K562 (cell line): ENCODE results near the gene HNRNPCL4. TPM values are rescaled to one million over a fixed set of nuclear protein-coding genes. Genes with fewer than 3 reads are reported as not detected.

ENCODE experiments used
- polyA plus RNA-seq, 8 experiments: library from polyadenylated mRNA; depleted of rRNA in 4 of 8; stranded (reverse) in 5 of 8; unstranded in 3 of 8; fragments of >200 nt; fragmentation: Nextera tagmentation in 2 of 8; fragmentation: Illumina TruSeq in 1 of 8; extraction: Ambion mirVana in 2 of 8; extraction: Trizol in 1 of 8; gene quantifications; 2 replicates each; pipeline versions ENCODE4 v1.2.1 to v1.2.3, GENCODE V29; 2011 to 2014; ENCODE audit warnings: inconsistent platforms in 1 of 8, missing spikeins in 1 of 8
- total RNA-seq, 7 experiments: library from RNA; depleted of rRNA in 6 of 7; stranded (reverse); fragments of >200 nt in 6 of 7; fragmentation: Illumina TruSeq in 2 of 7; extraction: Trizol in 2 of 7; gene quantifications; 2 replicates each; pipeline versions ENCODE4 v1.2.1 to v1.2.3, GENCODE V29; 2011 to 2021; ENCODE audit warnings: low replicate concordance in 1 of 7

Gene HNRNPCL4
- total and polyA plus RNA-seq, 9 of the 15 experiments (the other 6 are each of a cell fraction or from before 2014, with no cell fraction given): not detected

Other genes with a start within 250 kb of the HNRNPCL4 start
Only the 7 nearest of the 18 such genes appear.
- gene PRAMEF25, start 94.9 kb downstream of the HNRNPCL4 start, total RNA-seq (2014; rRNA removed): not detected in 2 replicates
- not detected in 2 replicates for gene PRAMEF25, start 94.9 kb downstream of the HNRNPCL4 start, total RNA-seq (2014; rRNA removed; fragmentation: Illumina TruSeq; extraction: Trizol)
- gene PRAMEF25, start 94.9 kb downstream of the HNRNPCL4 start, total RNA-seq (2015; rRNA removed; fragmentation: Illumina TruSeq; extraction: Trizol): not detected in 2 replicates
- gene PRAMEF25, start 94.9 kb downstream of the HNRNPCL4 start, total RNA-seq (2021): not detected in 2 replicates
- not detected in 2 replicates for gene PRAMEF25, start 94.9 kb downstream of the HNRNPCL4 start, polyA plus RNA-seq (2011; rRNA removed)
- not detected in 2 replicates for gene PRAMEF25, start 94.9 kb downstream of the HNRNPCL4 start, polyA plus RNA-seq (2014; fragmentation: Illumina TruSeq; extraction: Trizol)
- not detected for gene PRAMEF25, start 94.9 kb downstream of the HNRNPCL4 start, polyA plus RNA-seq (2014; fragmentation: Nextera tagmentation; extraction: Ambion mirVana)
- not detected in 2 replicates for gene PRAMEF25, start 94.9 kb downstream of the HNRNPCL4 start, polyA plus RNA-seq (2014; rRNA removed)
- gene HNRNPCL2, start 48.8 kb downstream of the HNRNPCL4 start, total RNA-seq (2014; rRNA removed): not detected in 2 replicates
- not detected in 2 replicates for gene HNRNPCL2, start 48.8 kb downstream of the HNRNPCL4 start, total RNA-seq (2014; rRNA removed; fragmentation: Illumina TruSeq; extraction: Trizol)
- not detected in 2 replicates for gene HNRNPCL2, start 48.8 kb downstream of the HNRNPCL4 start, total RNA-seq (2015; rRNA removed; fragmentation: Illumina TruSeq; extraction: Trizol)
- not detected in 2 replicates for gene HNRNPCL2, start 48.8 kb downstream of the HNRNPCL4 start, total RNA-seq (2021)
- gene HNRNPCL2, start 48.8 kb downstream of the HNRNPCL4 start, polyA plus RNA-seq (2011; rRNA removed): not detected in 2 replicates
- not detected in 2 replicates for gene HNRNPCL2, start 48.8 kb downstream of the HNRNPCL4 start, polyA plus RNA-seq (2014; fragmentation: Illumina TruSeq; extraction: Trizol)
- not detected for gene HNRNPCL2, start 48.8 kb downstream of the HNRNPCL4 start, polyA plus RNA-seq (2014; fragmentation: Nextera tagmentation; extraction: Ambion mirVana)
- gene HNRNPCL2, start 48.8 kb downstream of the HNRNPCL4 start, polyA plus RNA-seq (2014; rRNA removed): not detected in 2 replicates
- not detected in 2 replicates for gene PRAMEF26, start 9.6 kb downstream of the HNRNPCL4 start, total RNA-seq (2014; rRNA removed)
- gene PRAMEF26, start 9.6 kb downstream of the HNRNPCL4 start, total RNA-seq (2014; rRNA removed; fragmentation: Illumina TruSeq; extraction: Trizol): not detected in 2 replicates
- not detected in 2 replicates for gene PRAMEF26, start 9.6 kb downstream of the HNRNPCL4 start, total RNA-seq (2015; rRNA removed; fragmentation: Illumina TruSeq; extraction: Trizol)
- not detected in 2 replicates for gene PRAMEF26, start 9.6 kb downstream of the HNRNPCL4 start, total RNA-seq (2021)
- gene PRAMEF26, start 9.6 kb downstream of the HNRNPCL4 start, polyA plus RNA-seq (2011; rRNA removed): not detected in 2 replicates
- not detected in 2 replicates for gene PRAMEF26, start 9.6 kb downstream of the HNRNPCL4 start, polyA plus RNA-seq (2014; fragmentation: Illumina TruSeq; extraction: Trizol)
- gene PRAMEF26, start 9.6 kb downstream of the HNRNPCL4 start, polyA plus RNA-seq (2014; fragmentation: Nextera tagmentation; extraction: Ambion mirVana): not detected
- not detected in 2 replicates for gene PRAMEF26, start 9.6 kb downstream of the HNRNPCL4 start, polyA plus RNA-seq (2014; rRNA removed)
- gene PRAMEF9, start 6.2 kb upstream of the HNRNPCL4 start, total RNA-seq (2014; rRNA removed): not detected in 2 replicates
- not detected in 2 replicates for gene PRAMEF9, start 6.2 kb upstream of the HNRNPCL4 start, total RNA-seq (2014; rRNA removed; fragmentation: Illumina TruSeq; extraction: Trizol)
- not detected in 2 replicates for gene PRAMEF9, start 6.2 kb upstream of the HNRNPCL4 start, total RNA-seq (2015; rRNA removed; fragmentation: Illumina TruSeq; extraction: Trizol)
- gene PRAMEF9, start 6.2 kb upstream of the HNRNPCL4 start, total RNA-seq (2021): not detected in 2 replicates
- gene PRAMEF9, start 6.2 kb upstream of the HNRNPCL4 start, polyA plus RNA-seq (2011; rRNA removed): not detected in 2 replicates
- gene PRAMEF9, start 6.2 kb upstream of the HNRNPCL4 start, polyA plus RNA-seq (2014; fragmentation: Illumina TruSeq; extraction: Trizol): not detected in 2 replicates
- gene PRAMEF9, start 6.2 kb upstream of the HNRNPCL4 start, polyA plus RNA-seq (2014; fragmentation: Nextera tagmentation; extraction: Ambion mirVana): not detected
- gene PRAMEF9, start 6.2 kb upstream of the HNRNPCL4 start, polyA plus RNA-seq (2014; rRNA removed): not detected in 2 replicates
- not detected in 2 replicates for gene PRAMEF13, start 35.8 kb upstream of the HNRNPCL4 start, total RNA-seq (2014; rRNA removed)
- not detected in 2 replicates for gene PRAMEF13, start 35.8 kb upstream of the HNRNPCL4 start, total RNA-seq (2014; rRNA removed; fragmentation: Illumina TruSeq; extraction: Trizol)
- not detected in 2 replicates for gene PRAMEF13, start 35.8 kb upstream of the HNRNPCL4 start, total RNA-seq (2015; rRNA removed; fragmentation: Illumina TruSeq; extraction: Trizol)
- gene PRAMEF13, start 35.8 kb upstream of the HNRNPCL4 start, total RNA-seq (2021): not detected in 2 replicates
- not detected in 2 replicates for gene PRAMEF13, start 35.8 kb upstream of the HNRNPCL4 start, polyA plus RNA-seq (2011; rRNA removed)
- gene PRAMEF13, start 35.8 kb upstream of the HNRNPCL4 start, polyA plus RNA-seq (2014; fragmentation: Illumina TruSeq; extraction: Trizol): not detected in 2 replicates
- not detected for gene PRAMEF13, start 35.8 kb upstream of the HNRNPCL4 start, polyA plus RNA-seq (2014; fragmentation: Nextera tagmentation; extraction: Ambion mirVana)
- not detected in 2 replicates for gene PRAMEF13, start 35.8 kb upstream of the HNRNPCL4 start, polyA plus RNA-seq (2014; rRNA removed)
- gene PRAMEF18, start 60.5 kb upstream of the HNRNPCL4 start, total RNA-seq (2014; rRNA removed): not detected in 2 replicates
- not detected in 2 replicates for gene PRAMEF18, start 60.5 kb upstream of the HNRNPCL4 start, total RNA-seq (2014; rRNA removed; fragmentation: Illumina TruSeq; extraction: Trizol)
- not detected in 2 replicates for gene PRAMEF18, start 60.5 kb upstream of the HNRNPCL4 start, total RNA-seq (2015; rRNA removed; fragmentation: Illumina TruSeq; extraction: Trizol)
- not detected in 2 replicates for gene PRAMEF18, start 60.5 kb upstream of the HNRNPCL4 start, total RNA-seq (2021)
- not detected in 2 replicates for gene PRAMEF18, start 60.5 kb upstream of the HNRNPCL4 start, polyA plus RNA-seq (2011; rRNA removed)
- not detected in 2 replicates for gene PRAMEF18, start 60.5 kb upstream of the HNRNPCL4 start, polyA plus RNA-seq (2014; fragmentation: Illumina TruSeq; extraction: Trizol)
- not detected for gene PRAMEF18, start 60.5 kb upstream of the HNRNPCL4 start, polyA plus RNA-seq (2014; fragmentation: Nextera tagmentation; extraction: Ambion mirVana)
- gene PRAMEF18, start 60.5 kb upstream of the HNRNPCL4 start, polyA plus RNA-seq (2014; rRNA removed): not detected in 2 replicates
- gene PRAMEF5, start 88.6 kb upstream of the HNRNPCL4 start, total RNA-seq (2014; rRNA removed): not detected in 2 replicates
- gene PRAMEF5, start 88.6 kb upstream of the HNRNPCL4 start, total RNA-seq (2014; rRNA removed; fragmentation: Illumina TruSeq; extraction: Trizol): not detected in 2 replicates
- not detected in 2 replicates for gene PRAMEF5, start 88.6 kb upstream of the HNRNPCL4 start, total RNA-seq (2015; rRNA removed; fragmentation: Illumina TruSeq; extraction: Trizol)
- not detected in 2 replicates for gene PRAMEF5, start 88.6 kb upstream of the HNRNPCL4 start, total RNA-seq (2021)
- not detected in 2 replicates for gene PRAMEF5, start 88.6 kb upstream of the HNRNPCL4 start, polyA plus RNA-seq (2011; rRNA removed)
- gene PRAMEF5, start 88.6 kb upstream of the HNRNPCL4 start, polyA plus RNA-seq (2014; fragmentation: Illumina TruSeq; extraction: Trizol): not detected in 2 replicates
- not detected for gene PRAMEF5, start 88.6 kb upstream of the HNRNPCL4 start, polyA plus RNA-seq (2014; fragmentation: Nextera tagmentation; extraction: Ambion mirVana)
- gene PRAMEF5, start 88.6 kb upstream of the HNRNPCL4 start, polyA plus RNA-seq (2014; rRNA removed): not detected in 2 replicates